ENCODE data around the gene POGZ.
A peak's percentile ranks its signal among the peaks of the same experiment; 100 is the strongest.

The POGZ gene

GRCh38 chr1:151459331-151460046, at the start of gene POGZ:
Gene POGZ (minus strand): TSS chr1:151459494. CDS start chr1:151442204, 17,290 bp downstream.
- DNase-seq: peak; percentile 83

GRCh38 chr1:151508833-151509232, 49.5 kb upstream of the POGZ start:
- DNase-seq: no peak

GRCh38 chr1:151504759-151505158, 45.5 kb upstream of the POGZ start:
- DNase-seq: no peak

- no peak for DNase-seq
These were observed 45.0 kb upstream of the POGZ start for GRCh38 chr1:151504252-151504651.

GRCh38 chr1:151502859-151503780, 43.8 kb upstream of the POGZ start:
- DNase-seq: no peak

GRCh38 chr1:151502035-151502700, 42.9 kb upstream of the POGZ start:
- no peak for DNase-seq

GRCh38 chr1:151501474-151501873, 42.2 kb upstream of the POGZ start:
- no peak for DNase-seq

GRCh38 chr1:151499930-151500329, 40.6 kb upstream of the POGZ start:
- DNase-seq: no peak

- no peak for DNase-seq
These were observed 40.1 kb upstream of the POGZ start for GRCh38 chr1:151499365-151499764.

- no peak for DNase-seq
These were observed 36.0 kb upstream of the POGZ start for GRCh38 chr1:151495316-151495715.

- DNase-seq: peak; percentile 35
These were observed 35.5 kb upstream of the POGZ start for GRCh38 chr1:151494741-151495281.

- no peak for DNase-seq
These were observed 33.7 kb upstream of the POGZ start for GRCh38 chr1:151493042-151493441.

GRCh38 chr1:151492120-151492519, 32.8 kb upstream of the POGZ start:
- DNase-seq: no peak

GRCh38 chr1:151491641-151492040, 32.3 kb upstream of the POGZ start:
- no peak for DNase-seq

GRCh38 chr1:151486557-151486956, 27.3 kb upstream of the POGZ start:
- no peak for DNase-seq

- no peak for DNase-seq
These were observed 26.5 kb upstream of the POGZ start for GRCh38 chr1:151485685-151486255.

GRCh38 chr1:151482017-151482416, 22.7 kb upstream of the POGZ start:
- no peak for DNase-seq

- no peak for DNase-seq
These were observed 20.2 kb upstream of the POGZ start for GRCh38 chr1:151479462-151479861.

GRCh38 chr1:151478923-151479322, 19.6 kb upstream of the POGZ start:
- no peak for DNase-seq

- no peak for DNase-seq
These were observed 19.0 kb upstream of the POGZ start for GRCh38 chr1:151478140-151478812.

- DNase-seq: no peak
These were observed 17.8 kb upstream of the POGZ start for GRCh38 chr1:151477066-151477465.

GRCh38 chr1:151476083-151476482, 16.8 kb upstream of the POGZ start:
- DNase-seq: no peak

Measured in T1000 (cell line).